ES-I3 (cell line): Measurements from ENCODE around the gene ITGA8.
"Not testable (repeated sequence)": the region's sequence is repeated elsewhere in the genome, so short reads cannot be mapped to it uniquely, and the experiment has no call there.

Experiments used
- H3K36me3 ChIP-seq: 2 replicates; pipeline ENCODE4 v1.6.1; 2013; ENCODE audit warnings: mild to moderate bottlenecking, low read length, control low read depth, moderate library complexity; ENCODE audit not compliant: insufficient read depth
- H3K4me1 ChIP-seq: 2 replicates; pipeline ENCODE4 v1.6.1; 2013; ENCODE audit warnings: mild to moderate bottlenecking, control low read depth, low read length; ENCODE audit not compliant: insufficient read depth
- H3K9ac ChIP-seq: 2 replicates; pipeline ENCODE4 v1.6.1; 2013; ENCODE audit warnings: low read depth, mild to moderate bottlenecking, low read length, moderate library complexity
- H3K9me3 ChIP-seq: 2 replicates; pipeline ENCODE4 v1.6.1; 2013; ENCODE audit warnings: mild to moderate bottlenecking, low read length, moderate library complexity; ENCODE audit not compliant: control insufficient read depth, insufficient read depth

The ITGA8 gene

DNA sequence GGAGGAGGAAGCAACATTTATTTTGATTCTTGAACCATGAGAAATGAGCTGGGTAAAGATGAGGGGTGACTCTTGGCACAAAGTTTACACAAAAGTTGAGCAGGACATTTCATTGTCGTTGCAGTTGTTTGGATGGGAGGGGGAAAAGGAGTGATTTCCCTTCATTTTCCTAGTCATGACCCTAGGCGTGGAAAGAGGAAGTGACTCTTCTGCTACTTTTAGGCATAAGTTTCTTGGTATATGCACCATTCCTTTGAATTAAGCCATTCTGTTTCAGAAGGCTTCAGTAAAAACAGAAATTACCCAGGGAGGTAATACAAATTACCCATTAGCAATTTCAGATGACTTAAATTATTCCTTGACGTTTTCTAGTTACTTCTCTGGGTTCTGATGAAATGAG, 234.7 kb downstream of the ITGA8 start:
- Histone ChIP-seq H3K4me1 (no peaks in the 10 kb centered on the region), H3K9ac (no peak overlapping the region), H3K36me3 (no peaks in the 10 kb centered on the region), H3K9me3 (no peaks in the 10 kb centered on the region)

DNA sequence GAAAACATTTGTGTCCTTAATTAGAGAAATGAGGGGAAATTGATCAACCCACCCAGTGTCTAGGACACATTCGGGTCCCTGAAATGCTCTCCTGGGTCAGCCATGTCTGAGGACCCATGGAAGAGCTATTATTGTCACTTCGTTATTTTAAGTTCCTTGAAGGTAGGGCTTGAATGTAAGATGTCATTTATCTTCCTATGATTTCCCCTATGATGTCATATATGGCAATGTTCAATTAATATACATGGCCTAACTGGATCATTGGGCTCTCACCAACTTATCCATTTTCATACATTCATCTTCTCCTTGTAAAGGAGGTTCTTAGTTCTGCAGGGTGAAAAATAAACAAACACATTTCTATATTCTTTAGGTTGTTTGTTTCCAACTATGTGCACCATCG, 235.6 kb downstream of the ITGA8 start:
- Histone ChIP-seq H3K9ac (no peak overlapping the region), H3K4me1 (no peaks in the 10 kb centered on the region; the same call in 1 of the 2 replicates), H3K9me3 (no peaks in the 10 kb centered on the region), H3K36me3 (no peaks in the 10 kb centered on the region)

DNA sequence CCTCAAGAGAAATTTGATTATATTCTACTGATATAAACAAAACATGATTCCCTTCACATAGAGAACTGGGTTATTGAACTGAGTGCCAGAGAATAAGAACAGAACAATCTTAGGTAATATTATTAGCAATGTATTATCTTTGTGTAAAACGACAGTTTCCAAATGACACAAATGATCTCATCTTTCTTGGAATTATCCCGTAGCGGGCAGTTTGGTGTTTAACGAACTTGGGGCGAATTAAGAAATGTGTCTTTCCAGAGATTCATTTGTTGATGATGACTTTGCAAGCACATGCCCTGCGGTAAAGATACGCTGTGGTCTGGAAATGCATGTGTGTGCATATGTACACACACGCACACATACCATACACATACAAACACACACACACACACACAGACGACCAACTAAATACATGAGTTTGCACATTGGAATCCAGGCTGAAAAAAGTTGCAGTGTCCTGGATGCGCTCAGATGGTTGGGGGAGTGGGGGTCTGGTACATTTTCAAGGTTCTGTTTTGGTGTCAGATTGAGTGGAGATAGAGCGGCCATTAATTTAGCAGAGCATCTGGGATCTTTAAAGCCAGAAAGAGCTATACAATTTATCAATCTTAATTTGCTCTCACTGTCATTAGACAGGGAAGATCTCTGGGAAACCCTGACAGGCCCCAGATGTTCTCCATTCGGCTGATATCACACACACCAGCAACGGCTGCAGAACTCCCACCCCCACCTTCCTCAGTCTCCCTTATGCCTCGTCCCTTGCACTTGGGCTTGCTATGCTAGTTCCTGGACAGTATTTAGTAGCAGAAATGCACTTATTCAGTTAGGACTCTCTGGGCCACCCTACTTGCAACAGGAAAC, 236.3 kb downstream of the ITGA8 start:
- Histone ChIP-seq H3K9me3 (no peaks in the 10 kb centered on the region), H3K9ac (no peak overlapping the region), H3K36me3 (no peaks in the 10 kb centered on the region), H3K4me1 (peaks cover under 1% of the 10 kb centered on the region)

DNA sequence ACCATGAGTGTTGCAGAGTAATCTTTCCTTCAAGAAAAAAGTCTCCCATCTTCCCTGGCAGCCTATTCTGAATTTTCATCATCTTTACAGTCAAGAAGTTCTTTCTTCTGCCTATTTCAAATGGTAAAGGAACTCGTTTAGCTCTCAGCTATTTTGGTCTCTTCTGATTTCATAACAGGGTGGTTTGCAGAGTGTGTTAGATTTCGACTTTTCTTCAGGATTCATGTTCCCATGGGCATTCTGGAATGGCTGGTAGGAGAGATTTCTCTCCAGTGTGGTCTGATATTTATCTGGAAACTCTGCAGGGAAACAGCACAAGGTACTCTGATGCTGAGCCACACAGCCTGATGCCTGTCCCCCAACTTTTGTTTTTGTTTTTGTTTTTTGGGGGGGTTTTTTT, 237.6 kb downstream of the ITGA8 start:
- Histone ChIP-seq H3K36me3 (no peaks in the 10 kb centered on the region), H3K4me1 (peaks cover 12% of the 10 kb centered on the region), H3K9me3 (no peaks in the 10 kb centered on the region), H3K9ac (no peak overlapping the region)

DNA sequence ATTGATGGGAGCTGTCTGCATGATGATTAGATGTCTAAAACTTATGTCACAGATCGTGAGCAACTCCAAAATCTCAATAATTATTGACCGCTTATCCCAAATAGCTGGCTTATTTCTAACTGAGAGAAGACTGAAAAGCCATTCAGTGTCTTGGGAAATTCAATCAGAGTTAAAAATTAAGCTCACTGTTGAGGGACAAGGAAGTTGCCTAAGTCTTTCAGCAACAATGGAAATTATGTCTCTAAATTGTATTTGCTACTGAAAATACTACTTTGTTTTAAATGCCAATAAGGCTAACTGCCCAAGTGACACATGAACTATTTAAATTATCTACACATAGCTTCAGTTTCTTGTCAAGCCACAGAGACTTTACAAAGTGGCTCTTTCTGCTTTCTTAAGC, 240.8 kb downstream of the ITGA8 start:
- Histone ChIP-seq H3K36me3 (no peaks in the 10 kb centered on the region), H3K4me1 (peaks cover 12% of the 10 kb centered on the region), H3K9ac (no peak overlapping the region), H3K9me3 (no peaks in the 10 kb centered on the region)

DNA sequence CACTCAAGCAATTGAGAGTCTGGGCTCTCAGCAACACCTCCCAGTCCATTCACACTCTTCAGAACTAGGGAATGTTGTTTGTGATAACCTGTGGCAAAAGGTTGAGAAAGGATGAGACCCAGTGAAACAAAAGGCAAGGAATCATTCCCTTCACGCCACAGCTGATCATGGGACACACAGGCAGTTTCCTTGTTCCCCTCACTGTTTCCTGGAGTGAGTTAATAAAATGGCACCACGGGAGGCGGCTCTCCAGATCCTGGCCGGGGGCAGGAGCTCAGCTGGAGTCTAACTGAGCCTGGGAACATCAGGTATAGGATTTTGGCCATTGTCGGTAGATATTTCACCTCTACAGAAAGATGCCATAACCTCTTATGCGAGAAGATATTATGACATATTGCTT, 241.3 kb downstream of the ITGA8 start:
- no peaks in the 10 kb centered on the region for H3K36me3 ChIP-seq
- H3K9ac ChIP-seq: no peak overlapping the region
- H3K4me1 ChIP-seq: peaks cover 12% of the 10 kb centered on the region
- H3K9me3 ChIP-seq: no peaks in the 10 kb centered on the region

DNA sequence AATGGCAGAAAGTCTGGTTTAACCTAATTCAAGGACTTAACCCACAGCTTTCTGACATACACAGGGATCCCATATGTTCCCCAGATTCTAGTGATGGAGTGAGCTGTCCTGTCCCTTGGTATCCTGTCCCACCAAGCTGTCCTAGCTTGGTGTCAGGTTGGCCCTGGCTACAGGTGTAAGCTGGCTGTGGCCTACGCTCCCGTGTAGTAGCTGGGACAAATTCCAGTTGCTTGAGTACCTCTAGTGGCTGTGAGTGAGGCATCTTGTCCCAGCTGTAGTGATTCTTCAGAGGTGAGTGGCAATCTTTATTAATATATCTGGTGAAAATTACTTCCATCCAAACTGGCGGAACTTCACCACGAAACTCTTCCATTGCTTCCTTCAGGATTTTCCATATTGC, 243.4 kb downstream of the ITGA8 start:
- no peaks in the 10 kb centered on the region for H3K9me3 ChIP-seq
- H3K36me3 ChIP-seq: no peaks in the 10 kb centered on the region
- no peak overlapping the region for H3K9ac ChIP-seq
- H3K4me1 ChIP-seq: peaks cover 21% of the 10 kb centered on the region

DNA sequence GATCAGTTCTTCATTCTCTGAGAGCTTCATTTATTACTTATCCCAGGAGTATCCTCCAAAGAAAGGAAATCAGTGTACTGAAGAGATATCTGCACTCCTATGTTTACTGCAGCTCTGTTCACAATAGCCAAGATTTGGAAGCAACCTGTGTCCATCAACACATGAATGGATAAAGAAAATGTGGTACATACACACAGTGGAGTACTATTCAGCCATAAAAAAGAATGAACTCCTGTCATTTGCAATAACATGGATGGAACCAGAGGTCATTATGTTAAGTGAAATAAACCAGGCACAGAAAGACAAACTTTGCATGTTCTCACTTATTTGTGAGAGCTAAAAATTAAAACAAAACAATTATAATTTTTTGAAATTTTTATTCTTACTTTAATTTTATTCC, 244.3 kb downstream of the ITGA8 start:
- H3K9me3 ChIP-seq, H3K36me3 ChIP-seq, H3K9ac ChIP-seq: not testable (repeated sequence)
- peaks cover 21% of the 10 kb centered on the region for H3K4me1 ChIP-seq

DNA sequence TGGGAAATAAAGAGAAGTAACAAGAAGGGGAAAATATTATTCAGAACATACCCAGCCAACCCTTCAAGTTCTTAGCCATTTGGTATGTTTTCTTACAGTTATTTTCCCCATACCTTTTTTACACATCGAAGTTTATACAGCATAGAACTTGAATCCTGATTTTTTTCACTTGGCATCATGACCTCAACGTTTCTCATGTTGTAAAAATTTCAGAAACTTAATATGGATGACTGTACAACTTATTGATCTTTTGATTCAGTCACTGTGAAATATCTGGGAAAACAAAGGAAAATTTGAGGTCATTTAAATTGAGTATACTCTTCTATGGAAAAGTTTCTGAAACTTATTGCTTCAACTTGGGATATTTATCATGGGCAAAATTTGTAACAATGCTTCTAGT, 245.1 kb downstream of the ITGA8 start:
- H3K4me1 ChIP-seq: peaks cover 21% of the 10 kb centered on the region
- H3K36me3 ChIP-seq: no peaks in the 10 kb centered on the region
- no peak overlapping the region for H3K9ac ChIP-seq
- no peaks in the 10 kb centered on the region for H3K9me3 ChIP-seq

DNA sequence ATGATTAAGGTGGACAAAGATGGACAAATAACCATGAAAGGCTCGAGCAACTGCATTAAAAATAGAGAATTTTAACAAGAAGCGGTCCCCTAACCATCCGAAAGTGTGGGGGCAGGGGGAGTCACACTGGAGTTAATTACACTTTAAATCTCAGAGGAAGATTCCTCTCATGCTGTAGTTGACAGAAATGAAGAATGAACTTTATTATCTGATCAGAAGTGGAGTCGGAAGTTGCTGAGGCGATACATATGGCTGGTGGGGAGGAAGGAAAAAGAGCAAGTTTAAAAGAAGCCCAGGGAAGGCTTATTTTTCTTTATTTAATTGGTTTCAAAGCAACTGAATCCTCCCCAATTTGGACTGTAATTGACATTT, 246.3 kb downstream of the ITGA8 start:
- Histone ChIP-seq H3K36me3 (no peaks in the 10 kb centered on the region), H3K9me3 (no peaks in the 10 kb centered on the region; the same call in 1 of the 2 replicates), H3K9ac (no peak overlapping the region), H3K4me1 (peaks cover 20% of the 10 kb centered on the region)

DNA sequence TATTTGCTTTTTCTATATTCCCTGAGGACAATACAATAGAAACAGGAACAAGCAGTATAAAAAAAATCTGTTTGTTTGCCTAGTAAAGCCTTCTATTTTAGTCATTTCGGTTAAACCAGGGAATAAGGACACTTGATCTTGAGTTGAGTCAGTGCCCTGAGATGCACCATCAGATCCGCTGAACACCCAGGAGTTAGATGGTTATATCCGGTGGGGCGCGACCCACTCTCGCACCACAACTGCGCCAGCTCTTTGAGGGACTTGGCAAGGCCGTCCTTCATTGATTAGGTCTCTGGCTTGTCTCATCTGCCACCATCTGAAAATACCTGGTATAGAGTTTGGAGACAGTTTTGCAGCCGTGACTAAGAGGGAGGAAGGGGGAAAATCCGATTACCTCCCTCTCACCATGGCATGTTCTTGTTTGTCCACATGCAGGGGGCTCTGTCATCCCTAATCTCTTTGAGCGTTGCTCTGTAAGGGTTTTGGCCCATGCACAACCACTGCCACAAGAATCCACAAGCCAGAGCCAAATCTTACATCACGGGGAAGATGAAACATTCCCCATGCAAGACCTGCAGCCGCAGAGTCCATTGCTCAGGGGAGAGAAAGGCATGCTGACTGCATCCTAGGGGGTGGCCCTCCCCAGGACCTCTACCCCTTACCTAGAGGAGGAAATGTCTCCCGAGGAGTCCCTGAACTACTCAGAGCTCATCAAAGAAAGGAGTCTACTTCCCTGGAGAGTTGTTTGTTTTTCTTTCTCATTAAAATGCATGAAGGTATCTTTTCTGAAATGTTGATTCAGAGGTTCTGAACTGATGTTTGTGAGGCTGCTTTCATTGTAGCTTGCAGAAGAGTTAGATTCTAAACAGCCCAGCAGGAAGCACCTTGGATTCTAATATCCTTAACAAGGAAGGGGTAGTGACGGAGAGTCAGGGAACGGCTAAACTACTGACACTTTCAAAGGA, 247.0 kb downstream of the ITGA8 start:
- H3K4me1 ChIP-seq: peaks cover 14% of the 10 kb centered on the region
- H3K36me3 ChIP-seq: no peaks in the 10 kb centered on the region
- H3K9me3 ChIP-seq: no peaks in the 10 kb centered on the region; the same call in 1 of the 2 replicates
- no peak overlapping the region for H3K9ac ChIP-seq

DNA sequence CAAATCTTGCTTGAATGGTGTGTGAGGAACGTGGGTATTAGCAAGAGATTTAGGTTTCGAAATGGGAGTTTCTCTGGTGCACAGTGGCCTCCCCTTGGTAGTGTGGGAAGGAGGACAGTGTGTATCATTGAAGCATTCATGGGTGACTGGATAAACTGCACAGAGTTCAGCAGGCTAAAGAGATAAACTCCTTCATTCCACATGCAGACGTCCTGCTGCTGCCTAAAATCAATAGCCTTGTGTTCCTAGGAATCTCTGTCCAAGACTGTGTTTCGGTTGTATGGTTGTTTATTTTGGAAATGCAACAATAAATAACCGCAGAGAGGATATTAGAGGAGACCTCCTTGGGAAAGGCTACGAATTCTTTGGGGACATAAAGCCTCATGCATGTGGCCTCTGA, 247.7 kb downstream of the ITGA8 start:
- Histone ChIP-seq H3K9ac (no peak overlapping the region), H3K4me1 (peaks cover 9% of the 10 kb centered on the region; the same call in 1 of the 2 replicates), H3K9me3 (no peaks in the 10 kb centered on the region; the same call in 1 of the 2 replicates), H3K36me3 (no peaks in the 10 kb centered on the region)

DNA sequence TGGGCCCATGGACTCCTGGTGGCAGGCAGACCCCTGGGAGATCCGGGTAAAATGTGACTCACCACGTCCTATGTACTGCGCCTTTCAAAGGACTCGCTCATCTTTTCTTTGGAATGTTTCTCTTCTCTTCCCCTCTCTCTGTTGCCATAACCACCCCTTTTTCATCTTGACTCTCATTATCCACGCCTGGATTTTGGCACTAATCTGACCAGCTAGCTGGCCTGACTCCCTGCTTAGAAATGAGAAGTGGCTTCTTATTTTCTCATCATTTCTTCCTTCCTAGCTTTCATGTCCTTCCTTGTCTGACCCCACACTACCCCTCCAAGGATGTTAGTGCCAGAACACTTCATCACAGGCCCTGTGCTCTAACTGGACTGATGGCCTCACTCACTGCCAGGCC, 250.6 kb downstream of the ITGA8 start:
- Histone ChIP-seq H3K9ac (no peak overlapping the region), H3K9me3 (no peaks in the 10 kb centered on the region; the same call in 1 of the 2 replicates), H3K36me3 (no peaks in the 10 kb centered on the region), H3K4me1 (peaks cover 9% of the 10 kb centered on the region; the same call in 1 of the 2 replicates)

DNA sequence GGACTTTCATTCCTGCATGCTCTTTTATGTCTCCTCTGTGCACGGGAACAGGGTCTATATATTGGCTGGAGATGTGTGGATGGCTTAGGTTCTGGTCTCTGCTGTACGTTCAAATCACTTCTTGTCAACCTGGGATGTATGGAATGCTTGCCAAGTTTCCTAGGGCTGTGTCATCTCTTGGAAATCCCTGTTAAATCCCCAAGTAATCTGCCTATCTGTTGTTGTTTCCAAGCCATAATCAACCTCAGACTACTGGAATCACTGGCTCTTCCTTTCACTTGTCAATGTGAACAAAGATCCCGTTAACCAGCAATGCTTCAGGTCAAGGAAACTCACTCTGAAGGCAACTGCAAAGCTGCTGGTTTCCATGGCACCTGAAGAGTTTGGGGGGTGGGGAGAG, 255.3 kb downstream of the ITGA8 start:
- no peaks in the 10 kb centered on the region; the same call in 1 of the 2 replicates for H3K9me3 ChIP-seq
- H3K9ac ChIP-seq: no peak overlapping the region
- H3K36me3 ChIP-seq: no peaks in the 10 kb centered on the region
- no peaks in the 10 kb centered on the region for H3K4me1 ChIP-seq
